ENCODE data around the gene RRAGB. TPM values are rescaled to one million over a fixed set of nuclear protein-coding genes. Genes with fewer than 3 reads are reported as not detected.
"Not testable (repeated sequence)": the region's sequence is repeated elsewhere in the genome, so short reads cannot be mapped to it uniquely, and the experiment has no call there.

The RRAGB gene
- total and polyA plus RNA-seq, 2 experiments from 2014 or later: 6.0 to 7.9 TPM

GRCh38 chrX:55702671-55703070 lies 14.9 kb upstream of the RRAGB start (continued):
- TF ChIP-seq ZNF462 (CRISPR knock-in tag; IDR thresholded peaks at IDR 0.05): no peak
- no peak for TF ChIP-seq CREB1 (CRISPR knock-in tag; IDR thresholded peaks at IDR 0.05; ENCODE audit: low read depth)
- TF ChIP-seq ETS1 (IDR thresholded peaks at IDR 0.05): no peak
- no peak for TF ChIP-seq NANOG (IDR thresholded peaks at IDR 0.05; ENCODE audit: borderline replicate concordance)
- TF ChIP-seq STAT1 (IDR thresholded peaks at IDR 0.05; ENCODE audit: unreplicated experiment): no peak
- no peak for TF ChIP-seq ZNF331 (CRISPR knock-in tag; IDR thresholded peaks at IDR 0.05; ENCODE audit: low read depth)
- TF ChIP-seq ZNF114 (CRISPR knock-in tag; IDR thresholded peaks at IDR 0.05): no peak
- no peak for TF ChIP-seq JUNB (IDR thresholded peaks at IDR 0.05; ENCODE audit: unreplicated experiment)

GRCh38 chrX:55703436-55703835 lies 14.1 kb upstream of the RRAGB start:
- not testable (repeated sequence) for H3K27me3 Mint-ChIP-seq (ENCODE audit: insufficient read depth, low read depth, poor library complexity); H3K4me3 ChIP-seq; H3K79me2 ChIP-seq (replicated peaks; ENCODE audit: insufficient read depth); H3K4me1 Mint-ChIP-seq; H3F3A ChIP-seq (replicated peaks; ENCODE audit: low read depth); H3K36me3 ChIP-seq (ENCODE audit: insufficient read depth); H3K27ac ChIP-seq (ENCODE audit: low read depth); H3K4me3 Mint-ChIP-seq; DNase-seq (ENCODE audit: low spot score); H3K27me3 ChIP-seq (ENCODE audit: insufficient read depth); H2AFZ ChIP-seq; H4K20me1 ChIP-seq (replicated peaks; ENCODE audit: insufficient read depth); H3K4me1 ChIP-seq (ENCODE audit: insufficient read depth); ATAC-seq; H3K27ac Mint-ChIP-seq; H3K4me2 ChIP-seq; H3K36me3 Mint-ChIP-seq (ENCODE audit: low read depth); H3K9me2 ChIP-seq (ENCODE audit: insufficient read depth)
- H3K9me3 Mint-ChIP-seq: peaks cover 77% of the 10 kb centered on the region

GRCh38 chrX:55705066-55705465 lies 12.5 kb upstream of the RRAGB start:
- not testable (repeated sequence) for DNase-seq (ENCODE audit: low spot score); H3K4me3 ChIP-seq; H3K79me2 ChIP-seq (replicated peaks; ENCODE audit: insufficient read depth); ATAC-seq; H3K36me3 Mint-ChIP-seq (ENCODE audit: low read depth); H3K4me2 ChIP-seq; H3K36me3 ChIP-seq (ENCODE audit: insufficient read depth); H3K4me1 ChIP-seq (ENCODE audit: insufficient read depth); H3F3A ChIP-seq (replicated peaks; ENCODE audit: low read depth); H3K9me2 ChIP-seq (ENCODE audit: insufficient read depth); H3K4me3 Mint-ChIP-seq; H2AFZ ChIP-seq; H3K27me3 ChIP-seq (ENCODE audit: insufficient read depth); H3K4me1 Mint-ChIP-seq; H4K20me1 ChIP-seq (replicated peaks; ENCODE audit: insufficient read depth); H3K27ac Mint-ChIP-seq; H3K27ac ChIP-seq (ENCODE audit: low read depth); H3K27me3 Mint-ChIP-seq (ENCODE audit: insufficient read depth, low read depth, poor library complexity)
- H3K9me3 Mint-ChIP-seq: peaks cover 79% of the 10 kb centered on the region
